Lung (tissue), 12 donors: Measurements from ENCODE around the gene PLCG2. TPM values are rescaled to one million over a fixed set of nuclear protein-coding genes. Genes with fewer than 3 reads are reported as not detected.

ENCODE experiments used
- ATAC-seq: fragments of 200-7000 bp; cut with Tn5 transposase; one replicate; pipeline ENCODE4 v1.9.1; 2020; ENCODE audit warnings: moderate number of reproducible peaks; ENCODE audit not compliant: insufficient read depth, low FRiP score
- DNase-seq, 3 donors: peaks; one replicate each; pipeline ENCODE4 v3.0.0-alpha.2; 2013 to 2017
- H3K27ac ChIP-seq, 2 donors: one replicate each; pipeline ENCODE4 v1.5.1; 2013; ENCODE audit warnings: mild to moderate bottlenecking in 2 of 2, moderate library complexity in 2 of 2, control low read depth in 1 of 2, inconsistent platforms in 1 of 2, low read depth in 1 of 2, low read length in 1 of 2
- H3K27me3 ChIP-seq, 3 donors: one replicate each; pipeline ENCODE4 v1.5.1; 2013; ENCODE audit warnings: low read length in 2 of 3; ENCODE audit not compliant: control insufficient read depth in 3 of 3, insufficient read depth in 3 of 3
- H3K36me3 ChIP-seq, 4 donors: one replicate each; pipeline ENCODE4 v1.5.1; 2013; ENCODE audit warnings: low read length in 4 of 4, mild to moderate bottlenecking in 1 of 4, moderate library complexity in 1 of 4; ENCODE audit not compliant: control insufficient read depth in 4 of 4, insufficient read depth in 4 of 4
- H3K4me1 ChIP-seq, 5 donors: one replicate each; pipeline ENCODE4 v1.5.1; 2013; ENCODE audit warnings: low read length in 5 of 5, mild to moderate bottlenecking in 2 of 5, moderate library complexity in 1 of 5; ENCODE audit not compliant: control insufficient read depth in 5 of 5, insufficient read depth in 5 of 5
- H3K4me3 ChIP-seq: one replicate; pipeline ENCODE4 v1.5.1; 2013; ENCODE audit warnings: mild to moderate bottlenecking, control low read depth, moderate library complexity
- H3K9ac ChIP-seq, 2 donors: one replicate each; pipeline ENCODE4 v1.5.1; 2013; ENCODE audit warnings: low read length in 2 of 2, control low read depth in 1 of 2; ENCODE audit not compliant: insufficient read depth in 1 of 2
- H3K9me3 ChIP-seq, 4 donors: one replicate each; pipeline ENCODE4 v1.5.1; 2013; ENCODE audit warnings: low read length in 3 of 4, mild to moderate bottlenecking in 1 of 4, moderate library complexity in 1 of 4; ENCODE audit not compliant: control insufficient read depth in 4 of 4, insufficient read depth in 3 of 4
- CTCF ChIP-seq: IDR thresholded peaks from 2 replicates; pipeline ENCODE4 v1.5.1; 2012; ENCODE audit warnings: mild to moderate bottlenecking; ENCODE audit errors: control extremely low read depth, extremely low read depth
- WGBS, 2 donors: extraction: QIAGEN DNeasy Blood & Tissue Kit; methylation state at CpG; one replicate each; pipeline ENCODE4 v1.1.7; 2013; 5-methylcytosine and 5-hydroxymethylcytosine counted together
- polyA plus RNA-seq, 2 donors: library from polyadenylated mRNA; stranded (reverse); fragments of 200-250 nt; gene quantifications; one replicate each; pipeline ENCODE4 v1.2.1, GENCODE V29; 2013
- total RNA-seq, 2 donors: library from RNA; depleted of rRNA in 1 of 2; stranded (reverse); fragments of >200 nt in 1 of 2; gene quantifications; one replicate each; pipeline ENCODE4 v1.2.1, GENCODE V29; 2014 to 2021
- donor health status: control.
- donor health status: control.
- donor health status: Bipolar disorder and iron deficiency.
- donor health status: healthy.
- donor health status: DM: yes; HTN: yes; CAD: no.

Gene PLCG2
- total and polyA plus RNA-seq, 4 donors, result 8.8 to 41.0 (median 29.4) TPM

- Histone ChIP-seq H3K36me3 (peaks cover 0 to 13% (median 0%) of the 10 kb centered on the region in 4 donors), H3K27ac (no peak overlapping the region), H3K27me3 (no peaks in the 10 kb centered on the region), H3K4me1 (peaks cover 0 to 8% (median 4%) of the 10 kb centered on the region in 5 donors), H3K9ac (no peak overlapping the region), H3K4me3 (no peak overlapping the region), H3K9me3 (no peaks in the 10 kb centered on the region)
- WGBS, 2 donors, result 78 to 90% methylated on average over 3 of the region's 3 CpGs
- ATAC-seq (no peak), DNase-seq (peak in 2 of 3 donors; percentile 14 to 35)
- TF ChIP-seq CTCF, result no peak
These were observed 117.8 kb downstream of the PLCG2 start for GRCh38 chr16:81896902-81897301.

GRCh38 chr16:81899601-81900000 is 120.5 kb downstream of the PLCG2 start:
- Histone ChIP-seq H3K27me3 (no peaks in the 10 kb centered on the region), H3K4me3 (no peak overlapping the region), H3K9me3 (peaks cover 0 to 4% (median 0%) of the 10 kb centered on the region in 4 donors), H3K4me1 (peaks cover 0 to 8% (median 4%) of the 10 kb centered on the region in 5 donors), H3K36me3 (peaks cover 0 to 12% (median 0%) of the 10 kb centered on the region in 4 donors), H3K27ac (no peak overlapping the region), H3K9ac (no peak overlapping the region)
- no peak for TF ChIP-seq CTCF
- WGBS, 2 donors, result 93 to 96% methylated on average over 6 of the region's 6 CpGs
- no peak for ATAC-seq
- no peak for DNase-seq

GRCh38 chr16:81900014-81900413 is 120.9 kb downstream of the PLCG2 start:
- H3K9me3 ChIP-seq, result peaks cover 0 to 4% (median 0%) of the 10 kb centered on the region in 4 donors
- 94 to 95% methylated on average over 3 of the region's 3 CpGs for WGBS, 2 donors
- H3K36me3 ChIP-seq, result peaks cover 0 to 12% (median 0%) of the 10 kb centered on the region in 4 donors
- ATAC-seq (no peak), DNase-seq (no peak)
- TF ChIP-seq CTCF, result no peak
- no peak overlapping the region for H3K9ac ChIP-seq
- H3K4me1 ChIP-seq, result peaks cover 0 to 8% (median 4%) of the 10 kb centered on the region in 5 donors
- H3K27me3 ChIP-seq, result no peaks in the 10 kb centered on the region
- no peak overlapping the region for H3K27ac ChIP-seq
- H3K4me3 ChIP-seq, result no peak overlapping the region

- Histone ChIP-seq H3K9me3 (peaks cover 0 to 4% (median 0%) of the 10 kb centered on the region in 4 donors), H3K27ac (no peak overlapping the region), H3K4me3 (no peak overlapping the region), H3K36me3 (peaks cover 0 to 12% (median 0%) of the 10 kb centered on the region in 4 donors), H3K9ac (no peak overlapping the region), H3K4me1 (peaks cover 0 to 8% (median 4%) of the 10 kb centered on the region in 5 donors), H3K27me3 (no peaks in the 10 kb centered on the region)
- no peak for TF ChIP-seq CTCF
- ATAC-seq (no peak), DNase-seq (no peak)
- 96 to 97% methylated on average over 17 of the region's 17 CpGs for WGBS, 2 donors
These were observed 121.4 kb downstream of the PLCG2 start for GRCh38 chr16:81900456-81900855.
